GM19023 (cell line): ENCODE results near the gene CD2.

Experiments
- ATAC-seq: cut with Tn5 transposase; IDR thresholded peaks from one replicate; pipeline ENCODE4 v1.9.1; 2021; ENCODE audit warnings: mild to moderate bottlenecking, moderate library complexity; ENCODE audit not compliant: unreplicated experiment

Gene CD2

DNA sequence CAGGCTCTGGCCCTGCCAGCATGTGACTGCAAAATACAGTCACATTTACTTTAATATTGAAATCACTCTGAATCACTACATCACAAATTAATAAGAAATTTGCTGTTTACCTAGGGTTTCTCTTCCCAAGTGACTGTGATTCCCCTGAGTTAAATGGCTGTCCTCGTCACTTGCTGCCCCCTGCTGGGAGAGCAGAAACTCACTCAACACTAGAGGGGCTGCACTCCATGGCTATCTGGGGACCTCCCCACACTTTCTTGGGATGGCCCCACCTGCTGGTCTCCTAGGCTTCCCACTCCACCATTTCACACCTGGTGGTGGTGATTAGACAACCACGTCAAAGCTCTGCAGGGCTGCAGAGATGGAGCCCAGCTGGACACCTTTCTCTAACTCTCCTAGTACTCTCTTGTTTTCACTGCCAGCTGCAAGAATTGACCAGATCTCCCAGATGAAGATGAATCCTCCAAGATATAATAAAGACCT, 63.4 kb downstream of the CD2 start:
- ATAC-seq, result no peak
